HEK293 (cell line): ENCODE data around the gene DDX47.

Experiments used
- SCRT1 ChIP-seq: fragments of 450-650 bp; formaldehyde crosslinking; IDR thresholded peaks from 2 replicates; pipeline ENCODE4 v1.5.1; 2016; ENCODE audit warnings: missing biosample characterization, missing genetic modification characterization, borderline replicate concordance
- ZNF24 ChIP-seq: fragments of 450-650 bp; formaldehyde crosslinking; IDR thresholded peaks from 2 replicates; pipeline ENCODE4 v1.5.1; 2016; ENCODE audit warnings: missing biosample characterization, missing genetic modification characterization
- ZNF335 ChIP-seq: fragments of 450-650 bp; formaldehyde crosslinking; conservative IDR thresholded peaks from 2 replicates; pipeline ENCODE4 v1.5.1; 2016; ENCODE audit warnings: missing biosample characterization, missing genetic modification characterization
- ZNF394 ChIP-seq: fragments of 450-650 bp; formaldehyde crosslinking; IDR thresholded peaks from 2 replicates; pipeline ENCODE4 v1.5.1; 2016; ENCODE audit warnings: missing biosample characterization, missing genetic modification characterization, mild to moderate bottlenecking, moderate library complexity, borderline replicate concordance
- ZNF530 ChIP-seq: fragments of 450-650 bp; formaldehyde crosslinking; IDR thresholded peaks from 2 replicates; pipeline ENCODE4 v1.5.1; 2016; ENCODE audit warnings: low read depth, missing biosample characterization, missing genetic modification characterization
- ZNF777 ChIP-seq: fragments of 450-650 bp; formaldehyde crosslinking; IDR thresholded peaks from 2 replicates; pipeline ENCODE4 v1.5.1; 2017; ENCODE audit warnings: missing biosample characterization, missing genetic modification characterization, borderline replicate concordance
- TF ChIP-seq, protein P1 (sequence below): fragments of 450-650 bp; formaldehyde crosslinking; IDR thresholded peaks from 2 replicates; pipeline ENCODE4 v1.5.1; 2017; ENCODE audit warnings: missing biosample characterization, missing genetic modification characterization
- TF ChIP-seq, protein P2 (sequence below): fragments of 450-650 bp; formaldehyde crosslinking; IDR thresholded peaks from 2 replicates; pipeline ENCODE4 v1.5.1; 2016; ENCODE audit warnings: missing biosample characterization, missing genetic modification characterization
- TF ChIP-seq, protein P3 (sequence below): fragments of 450-650 bp; formaldehyde crosslinking; IDR thresholded peaks from 2 replicates; pipeline ENCODE4 v1.5.1; 2016; ENCODE audit warnings: missing biosample characterization, missing genetic modification characterization
- TF ChIP-seq, protein P4 (sequence below): fragments of 450-650 bp; formaldehyde crosslinking; IDR thresholded peaks from 2 replicates; pipeline ENCODE4 v1.5.1; 2016; ENCODE audit warnings: missing biosample characterization, missing genetic modification characterization

DNA sequence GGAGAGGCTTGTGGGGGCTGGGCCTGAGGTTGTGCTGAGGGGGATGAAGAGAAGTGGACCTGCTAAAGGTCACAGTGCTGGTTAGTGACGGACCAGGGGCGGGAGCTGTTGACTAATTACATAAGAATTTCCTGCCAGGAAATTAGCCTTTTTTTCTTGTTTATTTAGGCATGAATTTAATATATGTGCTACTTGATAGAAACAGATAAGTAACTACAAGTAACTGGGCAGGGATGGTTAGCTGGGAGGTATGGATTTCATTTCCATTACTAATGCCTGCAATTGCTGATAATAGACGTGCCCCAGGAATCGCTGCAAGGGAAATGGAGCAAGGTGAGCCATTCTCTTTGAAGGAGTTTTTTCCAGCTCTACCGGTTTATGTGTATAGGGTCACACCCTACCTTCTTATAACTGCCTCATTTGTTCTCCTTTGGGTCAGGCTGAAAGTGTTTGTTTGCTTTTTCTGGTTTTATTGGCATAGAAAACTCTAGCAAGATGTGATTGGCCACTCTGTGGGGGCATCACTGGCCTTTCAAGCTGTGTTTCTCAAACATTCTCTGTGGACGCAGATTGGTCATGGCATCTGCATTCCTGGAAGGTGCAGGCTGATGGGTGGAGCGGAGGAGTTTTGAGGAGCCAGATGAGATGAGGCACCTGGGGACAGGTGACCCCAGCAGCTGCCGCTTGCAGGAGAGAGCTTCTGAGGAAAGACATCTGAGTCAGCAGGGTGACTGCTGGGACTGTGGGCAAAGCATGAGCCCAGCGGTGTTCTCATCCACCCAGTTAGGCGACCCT, 59.2 kb downstream of the DDX47 start:
- TF ChIP-seq ZNF394 (no peak), ZNF530 (tag by site-specific recombination) (no peak), SCRT1 (no peak), ZNF777 (tag by site-specific recombination) (no peak), ZNF335 (tag by site-specific recombination) (no peak), ZNF24 (tag by site-specific recombination) (no peak)
- TF ChIP-seq, protein P1, sequence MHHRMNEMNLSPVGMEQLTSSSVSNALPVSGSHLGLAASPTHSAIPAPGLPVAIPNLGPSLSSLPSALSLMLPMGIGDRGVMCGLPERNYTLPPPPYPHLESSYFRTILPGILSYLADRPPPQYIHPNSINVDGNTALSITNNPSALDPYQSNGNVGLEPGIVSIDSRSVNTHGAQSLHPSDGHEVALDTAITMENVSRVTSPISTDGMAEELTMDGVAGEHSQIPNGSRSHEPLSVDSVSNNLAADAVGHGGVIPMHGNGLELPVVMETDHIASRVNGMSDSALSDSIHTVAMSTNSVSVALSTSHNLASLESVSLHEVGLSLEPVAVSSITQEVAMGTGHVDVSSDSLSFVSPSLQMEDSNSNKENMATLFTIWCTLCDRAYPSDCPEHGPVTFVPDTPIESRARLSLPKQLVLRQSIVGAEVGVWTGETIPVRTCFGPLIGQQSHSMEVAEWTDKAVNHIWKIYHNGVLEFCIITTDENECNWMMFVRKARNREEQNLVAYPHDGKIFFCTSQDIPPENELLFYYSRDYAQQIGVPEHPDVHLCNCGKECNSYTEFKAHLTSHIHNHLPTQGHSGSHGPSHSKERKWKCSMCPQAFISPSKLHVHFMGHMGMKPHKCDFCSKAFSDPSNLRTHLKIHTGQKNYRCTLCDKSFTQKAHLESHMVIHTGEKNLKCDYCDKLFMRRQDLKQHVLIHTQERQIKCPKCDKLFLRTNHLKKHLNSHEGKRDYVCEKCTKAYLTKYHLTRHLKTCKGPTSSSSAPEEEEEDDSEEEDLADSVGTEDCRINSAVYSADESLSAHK (tag by site-specific recombination): no peak
- TF ChIP-seq, protein P2, sequence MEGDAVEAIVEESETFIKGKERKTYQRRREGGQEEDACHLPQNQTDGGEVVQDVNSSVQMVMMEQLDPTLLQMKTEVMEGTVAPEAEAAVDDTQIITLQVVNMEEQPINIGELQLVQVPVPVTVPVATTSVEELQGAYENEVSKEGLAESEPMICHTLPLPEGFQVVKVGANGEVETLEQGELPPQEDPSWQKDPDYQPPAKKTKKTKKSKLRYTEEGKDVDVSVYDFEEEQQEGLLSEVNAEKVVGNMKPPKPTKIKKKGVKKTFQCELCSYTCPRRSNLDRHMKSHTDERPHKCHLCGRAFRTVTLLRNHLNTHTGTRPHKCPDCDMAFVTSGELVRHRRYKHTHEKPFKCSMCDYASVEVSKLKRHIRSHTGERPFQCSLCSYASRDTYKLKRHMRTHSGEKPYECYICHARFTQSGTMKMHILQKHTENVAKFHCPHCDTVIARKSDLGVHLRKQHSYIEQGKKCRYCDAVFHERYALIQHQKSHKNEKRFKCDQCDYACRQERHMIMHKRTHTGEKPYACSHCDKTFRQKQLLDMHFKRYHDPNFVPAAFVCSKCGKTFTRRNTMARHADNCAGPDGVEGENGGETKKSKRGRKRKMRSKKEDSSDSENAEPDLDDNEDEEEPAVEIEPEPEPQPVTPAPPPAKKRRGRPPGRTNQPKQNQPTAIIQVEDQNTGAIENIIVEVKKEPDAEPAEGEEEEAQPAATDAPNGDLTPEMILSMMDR (tag by site-specific recombination): no peak
- TF ChIP-seq, protein P3, sequence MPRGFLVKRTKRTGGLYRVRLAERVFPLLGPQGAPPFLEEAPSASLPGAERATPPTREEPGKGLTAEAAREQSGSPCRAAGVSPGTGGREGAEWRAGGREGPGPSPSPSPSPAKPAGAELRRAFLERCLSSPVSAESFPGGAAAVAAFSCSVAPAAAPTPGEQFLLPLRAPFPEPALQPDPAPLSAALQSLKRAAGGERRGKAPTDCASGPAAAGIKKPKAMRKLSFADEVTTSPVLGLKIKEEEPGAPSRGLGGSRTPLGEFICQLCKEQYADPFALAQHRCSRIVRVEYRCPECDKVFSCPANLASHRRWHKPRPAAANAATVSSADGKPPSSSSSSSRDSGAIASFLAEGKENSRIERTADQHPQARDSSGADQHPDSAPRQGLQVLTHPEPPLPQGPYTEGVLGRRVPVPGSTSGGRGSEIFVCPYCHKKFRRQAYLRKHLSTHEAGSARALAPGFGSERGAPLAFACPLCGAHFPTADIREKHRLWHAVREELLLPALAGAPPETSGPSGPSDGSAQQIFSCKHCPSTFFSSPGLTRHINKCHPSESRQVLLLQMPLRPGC (tag by site-specific recombination): no peak
- TF ChIP-seq, protein P4, sequence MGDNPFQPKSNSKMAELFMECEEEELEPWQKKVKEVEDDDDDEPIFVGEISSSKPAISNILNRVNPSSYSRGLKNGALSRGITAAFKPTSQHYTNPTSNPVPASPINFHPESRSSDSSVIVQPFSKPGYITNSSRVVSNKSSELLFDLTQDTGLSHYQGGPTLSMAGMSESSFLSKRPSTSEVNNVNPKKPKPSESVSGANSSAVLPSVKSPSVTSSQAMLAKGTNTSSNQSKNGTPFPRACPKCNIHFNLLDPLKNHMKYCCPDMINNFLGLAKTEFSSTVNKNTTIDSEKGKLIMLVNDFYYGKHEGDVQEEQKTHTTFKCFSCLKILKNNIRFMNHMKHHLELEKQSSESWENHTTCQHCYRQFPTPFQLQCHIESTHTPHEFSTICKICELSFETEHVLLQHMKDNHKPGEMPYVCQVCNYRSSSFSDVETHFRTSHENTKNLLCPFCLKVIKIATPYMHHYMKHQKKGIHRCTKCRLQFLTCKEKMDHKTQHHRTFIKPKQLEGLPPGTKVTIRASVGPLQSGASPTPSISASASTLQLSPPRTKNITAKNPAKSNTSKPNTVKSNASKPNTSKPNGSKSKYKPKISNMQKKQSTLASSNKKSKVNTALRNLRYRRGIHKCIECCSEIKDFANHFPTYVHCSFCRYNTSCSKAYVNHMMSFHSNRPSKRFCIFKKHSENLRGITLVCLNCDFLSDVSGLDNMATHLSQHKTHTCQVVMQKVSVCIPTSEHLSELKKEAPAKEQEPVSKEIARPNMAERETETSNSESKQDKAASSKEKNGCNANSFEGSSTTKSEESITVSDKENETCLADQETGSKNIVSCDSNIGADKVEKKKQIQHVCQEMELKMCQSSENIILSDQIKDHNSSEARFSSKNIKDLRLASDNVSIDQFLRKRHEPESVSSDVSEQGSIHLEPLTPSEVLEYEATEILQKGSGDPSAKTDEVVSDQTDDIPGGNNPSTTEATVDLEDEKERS (tag by site-specific recombination): no peak
